Measurements from ENCODE around the gene GCK. TPM values are rescaled to one million over a fixed set of nuclear protein-coding genes. Genes with fewer than 3 reads are reported as not detected.
A peak's percentile ranks its signal among the peaks of the same experiment; 100 is the strongest.

GCK gene
- total RNA-seq, 4 donors from 2014 or later = 0.52 TPM; not detected in 3

DNA sequence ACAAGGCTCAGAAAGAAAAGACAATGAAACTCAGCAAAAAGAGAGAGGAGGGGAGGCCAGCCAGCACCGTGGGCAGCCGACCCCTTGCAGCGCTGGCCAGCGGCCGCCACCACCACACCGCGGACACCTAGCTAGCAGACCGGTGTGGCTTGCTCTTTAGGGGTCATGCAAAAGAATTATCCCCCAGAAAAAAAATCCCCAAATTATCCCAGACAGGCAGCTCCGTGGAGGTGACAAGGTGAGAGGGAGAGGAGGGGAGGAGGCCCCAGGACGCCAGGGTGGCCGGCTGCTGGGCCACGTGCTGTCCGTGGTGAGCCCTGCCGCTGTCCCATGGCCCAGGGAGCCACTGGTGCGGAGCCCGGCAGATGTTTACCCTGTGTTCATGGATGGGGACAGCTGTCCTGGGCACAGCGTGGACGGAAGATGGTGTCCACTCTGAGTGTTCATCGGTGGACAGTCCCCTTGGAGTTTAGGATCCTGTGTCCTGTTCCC lies 28.0 kb upstream of the GCK start:
- Histone ChIP-seq H3K9me3 (peaks cover 5% of the 10 kb centered on the region), H3K4me3 (no peak overlapping the region), H3K4me1 (no peaks in the 10 kb centered on the region), H3K36me3 (peaks cover 17% of the 10 kb centered on the region), H3K27ac (no peak overlapping the region), H3K27me3 (no peaks in the 10 kb centered on the region)
- 77% methylated on average over 16 of the region's 19 CpGs for WGBS
- DNase-seq (ENCODE audit: low spot score in 2 of 2) = no peak
- TF ChIP-seq POLR2A (IDR thresholded peaks at IDR 0.05) = no peak
- TF ChIP-seq, protein P1, sequence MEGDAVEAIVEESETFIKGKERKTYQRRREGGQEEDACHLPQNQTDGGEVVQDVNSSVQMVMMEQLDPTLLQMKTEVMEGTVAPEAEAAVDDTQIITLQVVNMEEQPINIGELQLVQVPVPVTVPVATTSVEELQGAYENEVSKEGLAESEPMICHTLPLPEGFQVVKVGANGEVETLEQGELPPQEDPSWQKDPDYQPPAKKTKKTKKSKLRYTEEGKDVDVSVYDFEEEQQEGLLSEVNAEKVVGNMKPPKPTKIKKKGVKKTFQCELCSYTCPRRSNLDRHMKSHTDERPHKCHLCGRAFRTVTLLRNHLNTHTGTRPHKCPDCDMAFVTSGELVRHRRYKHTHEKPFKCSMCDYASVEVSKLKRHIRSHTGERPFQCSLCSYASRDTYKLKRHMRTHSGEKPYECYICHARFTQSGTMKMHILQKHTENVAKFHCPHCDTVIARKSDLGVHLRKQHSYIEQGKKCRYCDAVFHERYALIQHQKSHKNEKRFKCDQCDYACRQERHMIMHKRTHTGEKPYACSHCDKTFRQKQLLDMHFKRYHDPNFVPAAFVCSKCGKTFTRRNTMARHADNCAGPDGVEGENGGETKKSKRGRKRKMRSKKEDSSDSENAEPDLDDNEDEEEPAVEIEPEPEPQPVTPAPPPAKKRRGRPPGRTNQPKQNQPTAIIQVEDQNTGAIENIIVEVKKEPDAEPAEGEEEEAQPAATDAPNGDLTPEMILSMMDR (IDR thresholded peaks at IDR 0.05) = no peak
- TF ChIP-seq EP300 (IDR thresholded peaks at IDR 0.05) = no peak
- no peak for TF ChIP-seq POLR2AphosphoS5 (IDR thresholded peaks at IDR 0.05)

DNA sequence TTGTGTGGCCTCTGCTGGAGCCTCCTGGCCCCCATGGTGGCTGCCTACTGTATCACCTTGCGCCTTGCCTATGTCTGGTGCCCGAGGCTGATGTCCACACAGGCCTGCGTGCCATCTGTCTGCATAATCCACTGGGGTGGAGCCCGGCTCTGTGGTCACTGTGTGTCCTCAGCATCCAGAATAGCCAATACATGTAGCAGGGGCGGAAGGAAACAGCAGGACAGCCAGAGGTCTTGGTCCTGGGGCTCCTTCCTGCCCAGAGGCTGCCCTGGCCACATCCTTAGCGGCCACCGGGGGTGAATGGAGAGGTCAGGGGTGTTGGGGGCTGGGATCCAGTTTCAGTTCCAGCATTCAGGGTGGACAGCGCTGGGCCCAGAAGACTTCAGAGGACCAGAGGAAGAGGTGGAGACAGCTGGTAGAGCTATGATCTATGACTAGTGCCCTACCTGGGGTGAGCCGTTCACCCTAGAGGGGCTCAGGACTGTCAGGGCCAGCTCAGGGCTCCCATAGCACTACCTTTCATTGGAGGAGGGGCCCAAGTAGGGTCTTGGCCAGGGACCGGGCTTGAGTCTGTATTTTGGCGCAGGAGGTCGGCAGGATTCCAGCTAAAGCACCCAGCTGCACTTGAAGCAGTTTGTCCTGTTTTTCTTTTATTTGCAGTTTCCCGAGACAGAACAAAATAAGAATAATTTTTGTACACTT lies 27.4 kb upstream of the GCK start:
- 70% methylated on average over 13 of the region's 13 CpGs for WGBS

DNA sequence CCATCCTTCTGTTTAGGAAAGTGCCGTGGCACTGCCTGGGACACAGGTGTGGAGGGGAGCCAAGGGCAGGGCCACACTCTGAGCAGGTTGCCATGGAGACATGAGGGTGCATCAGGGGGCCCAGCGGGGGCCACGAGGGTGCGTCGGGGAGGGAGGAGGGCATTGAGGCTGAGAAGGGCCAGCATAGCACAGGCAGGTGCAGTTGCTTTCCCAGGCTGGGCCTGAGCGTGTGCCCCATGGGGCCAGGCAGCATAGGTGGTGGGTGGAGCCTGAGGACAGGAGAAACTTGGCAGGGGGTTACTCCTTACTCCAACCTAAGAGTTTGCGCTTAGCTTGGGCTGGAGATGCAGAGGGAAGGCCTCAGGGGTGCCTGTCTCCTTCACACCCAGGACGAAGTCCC lies 26.8 kb upstream of the GCK start:
- DNase-seq (ENCODE audit: low spot score in 2 of 2) = no peak
- TF ChIP-seq EP300 (IDR thresholded peaks at IDR 0.05) = no peak
- TF ChIP-seq POLR2A (IDR thresholded peaks at IDR 0.05) = no peak
- no peak for TF ChIP-seq POLR2AphosphoS5 (IDR thresholded peaks at IDR 0.05)
- TF ChIP-seq, protein P1 (IDR thresholded peaks at IDR 0.05) = no peak
- no peak overlapping the region for H3K27ac ChIP-seq
- no peaks in the 10 kb centered on the region for H3K4me1 ChIP-seq
- H3K4me3 ChIP-seq = no peak overlapping the region
- H3K36me3 ChIP-seq = peaks cover 29% of the 10 kb centered on the region
- 59% methylated on average over 8 of the region's 8 CpGs for WGBS
- peaks cover 5% of the 10 kb centered on the region for H3K9me3 ChIP-seq
- H3K27me3 ChIP-seq = no peaks in the 10 kb centered on the region

More for the DNA sequence above, 27.4 kb upstream of the GCK start:
- no peaks in the 10 kb centered on the region for H3K27me3 ChIP-seq
- H3K4me3 ChIP-seq = no peak overlapping the region
- peaks cover 5% of the 10 kb centered on the region for H3K9me3 ChIP-seq
- no peaks in the 10 kb centered on the region for H3K4me1 ChIP-seq
- H3K36me3 ChIP-seq = peaks cover 23% of the 10 kb centered on the region
- DNase-seq (ENCODE audit: low spot score in 2 of 2) = no peak
- TF ChIP-seq EP300 (IDR thresholded peaks at IDR 0.05) = no peak
- no peak for TF ChIP-seq POLR2AphosphoS5 (IDR thresholded peaks at IDR 0.05)
- no peak for TF ChIP-seq POLR2A (IDR thresholded peaks at IDR 0.05)
- TF ChIP-seq, protein P1 (IDR thresholded peaks at IDR 0.05) = no peak
- H3K27ac ChIP-seq = no peak overlapping the region

DNA sequence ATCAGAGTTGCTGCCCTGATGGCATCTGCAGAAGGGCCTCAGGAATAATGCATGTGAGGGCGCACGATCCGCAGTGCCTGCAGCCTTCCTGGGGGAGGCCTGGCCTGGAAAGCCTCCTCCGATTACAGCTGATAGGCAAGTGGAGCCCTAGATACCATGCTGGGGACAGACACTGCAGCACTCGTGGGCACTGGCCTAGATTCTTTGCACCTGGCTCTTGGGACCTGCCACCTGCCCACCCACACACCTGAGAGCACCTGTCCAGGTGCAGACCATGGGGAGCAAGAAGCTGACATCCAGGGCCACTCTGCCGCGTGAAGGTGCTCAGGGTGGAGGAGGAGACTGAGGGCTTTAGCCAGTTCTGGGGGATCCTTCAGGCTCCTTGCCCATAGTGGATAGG lies 26.3 kb upstream of the GCK start:
- TF ChIP-seq POLR2AphosphoS5 (IDR thresholded peaks at IDR 0.05) = no peak
- TF ChIP-seq POLR2A (IDR thresholded peaks at IDR 0.05) = no peak
- TF ChIP-seq EP300 (IDR thresholded peaks at IDR 0.05) = no peak
- TF ChIP-seq, protein P1 (IDR thresholded peaks at IDR 0.05) = no peak
- Histone ChIP-seq H3K27me3 (no peaks in the 10 kb centered on the region), H3K9me3 (peaks cover 5% of the 10 kb centered on the region), H3K36me3 (peaks cover 34% of the 10 kb centered on the region), H3K27ac (no peak overlapping the region), H3K4me1 (no peaks in the 10 kb centered on the region), H3K4me3 (no peak overlapping the region)
- peak; percentile 43 to 62 for DNase-seq (ENCODE audit: low spot score in 2 of 2)
- WGBS = 90% methylated on average over 2 of the region's 7 CpGs

DNA sequence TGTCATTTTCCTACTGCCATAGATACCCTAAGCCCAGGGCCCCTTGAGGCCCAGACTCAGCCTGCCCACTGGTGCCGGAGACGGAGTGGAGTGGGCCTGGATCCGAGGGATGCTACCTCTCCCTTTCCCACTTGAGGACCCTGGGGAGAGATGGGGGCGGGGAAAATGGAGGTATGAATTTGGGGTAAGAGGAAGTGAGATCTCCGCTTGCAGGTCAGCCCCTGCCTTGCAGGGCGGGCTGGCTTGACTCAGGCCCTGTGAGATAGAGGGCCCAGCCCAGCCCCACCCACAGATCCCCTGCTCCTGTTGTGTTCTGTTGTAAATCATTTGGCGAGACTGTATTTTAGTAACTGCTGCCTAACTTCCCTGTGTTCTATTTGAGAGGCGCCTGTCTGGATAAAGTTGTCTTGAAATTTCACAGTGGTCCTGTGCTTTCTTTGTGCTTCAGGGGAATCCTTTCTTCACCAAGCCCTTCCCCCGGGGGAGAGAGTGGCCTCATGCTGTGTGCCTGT lies 24.7 kb upstream of the GCK start:
- no peaks in the 10 kb centered on the region for H3K27me3 ChIP-seq
- peak; percentile 37 to 54 for DNase-seq (ENCODE audit: low spot score in 2 of 2)
- H3K36me3 ChIP-seq = peaks cover 48% of the 10 kb centered on the region
- peaks cover 5% of the 10 kb centered on the region for H3K9me3 ChIP-seq
- no peaks in the 10 kb centered on the region for H3K4me1 ChIP-seq
- no peak overlapping the region for H3K4me3 ChIP-seq
- TF ChIP-seq POLR2AphosphoS5 (IDR thresholded peaks at IDR 0.05) (no peak), EP300 (IDR thresholded peaks at IDR 0.05) (no peak), POLR2A (IDR thresholded peaks at IDR 0.05) (no peak)
- TF ChIP-seq, protein P1 (IDR thresholded peaks at IDR 0.05) = no peak
- no peak overlapping the region for H3K27ac ChIP-seq
- 80% methylated on average over 9 of the region's 9 CpGs for WGBS
